ENCODE results near the gene IL11.
A peak's percentile ranks its signal among the peaks of the same experiment; 100 is the strongest.
"Not testable (repeated sequence)": the region's sequence is repeated elsewhere in the genome, so short reads cannot be mapped to it uniquely, and the experiment has no call there.

The IL11 gene

DNA sequence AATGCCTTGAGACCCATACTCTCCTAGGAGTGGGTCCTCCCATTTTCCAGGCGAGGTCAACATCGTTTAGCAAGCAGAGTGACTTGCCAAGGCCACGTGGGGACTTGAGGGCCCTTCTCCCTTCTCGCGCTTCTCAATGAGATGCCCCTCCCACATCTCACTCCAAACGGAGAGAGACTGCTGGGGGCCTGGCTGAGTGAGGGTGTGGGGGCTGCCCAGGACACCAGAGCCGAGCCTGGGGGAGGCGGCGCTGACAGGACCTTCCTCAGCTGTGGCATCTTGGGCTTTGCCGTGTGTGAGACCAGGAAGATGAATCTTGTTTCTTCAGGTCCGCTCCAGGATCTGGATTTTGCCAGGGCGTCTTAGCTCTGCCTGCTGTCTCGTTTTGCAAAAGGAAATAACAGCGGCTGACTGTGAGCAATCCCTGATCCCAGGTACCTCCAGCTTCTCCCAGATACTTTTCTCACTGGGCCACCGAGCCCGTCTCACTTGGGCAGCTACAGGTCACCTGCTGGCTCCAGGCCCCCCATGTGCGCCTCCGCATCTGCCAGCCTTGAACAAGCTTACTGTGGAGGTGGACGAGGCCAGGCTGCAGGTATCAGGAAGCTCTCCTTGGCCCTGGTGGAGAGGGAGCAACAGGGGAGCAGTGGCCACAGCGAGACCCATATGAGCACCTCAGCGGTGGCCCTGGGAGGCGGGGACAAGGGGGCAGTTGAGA, 21.8 kb downstream of the IL11 start:
- DNase-seq, result no peak

DNA sequence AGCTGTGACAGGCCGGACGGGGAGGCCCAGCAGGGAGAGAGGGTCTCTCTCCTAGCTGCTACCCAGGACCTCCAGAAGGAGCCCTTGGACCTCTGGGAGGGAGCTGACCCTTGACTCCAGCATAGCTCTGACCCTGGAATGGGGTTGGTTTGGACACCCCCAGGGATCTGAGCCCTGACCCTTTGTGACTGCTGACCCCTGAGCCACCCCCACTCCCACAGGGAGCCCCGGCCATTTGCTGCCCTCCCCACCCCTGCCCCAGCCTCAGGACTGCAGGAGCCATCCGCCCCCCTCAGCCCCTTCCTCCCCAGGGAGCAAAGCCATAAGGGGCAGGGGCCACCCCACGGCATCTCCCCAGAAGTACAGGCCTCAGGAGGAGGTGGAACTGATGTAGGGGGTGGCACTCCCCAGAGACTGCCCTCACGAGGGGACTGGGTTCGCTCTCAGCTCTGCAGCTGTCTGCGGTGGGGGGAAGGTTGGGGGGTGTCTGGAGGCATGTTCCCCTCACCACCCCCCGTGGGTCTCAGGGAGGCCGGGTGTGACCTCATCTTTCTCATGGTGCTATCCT, 22.7 kb downstream of the IL11 start:
- no peak for DNase-seq

DNA sequence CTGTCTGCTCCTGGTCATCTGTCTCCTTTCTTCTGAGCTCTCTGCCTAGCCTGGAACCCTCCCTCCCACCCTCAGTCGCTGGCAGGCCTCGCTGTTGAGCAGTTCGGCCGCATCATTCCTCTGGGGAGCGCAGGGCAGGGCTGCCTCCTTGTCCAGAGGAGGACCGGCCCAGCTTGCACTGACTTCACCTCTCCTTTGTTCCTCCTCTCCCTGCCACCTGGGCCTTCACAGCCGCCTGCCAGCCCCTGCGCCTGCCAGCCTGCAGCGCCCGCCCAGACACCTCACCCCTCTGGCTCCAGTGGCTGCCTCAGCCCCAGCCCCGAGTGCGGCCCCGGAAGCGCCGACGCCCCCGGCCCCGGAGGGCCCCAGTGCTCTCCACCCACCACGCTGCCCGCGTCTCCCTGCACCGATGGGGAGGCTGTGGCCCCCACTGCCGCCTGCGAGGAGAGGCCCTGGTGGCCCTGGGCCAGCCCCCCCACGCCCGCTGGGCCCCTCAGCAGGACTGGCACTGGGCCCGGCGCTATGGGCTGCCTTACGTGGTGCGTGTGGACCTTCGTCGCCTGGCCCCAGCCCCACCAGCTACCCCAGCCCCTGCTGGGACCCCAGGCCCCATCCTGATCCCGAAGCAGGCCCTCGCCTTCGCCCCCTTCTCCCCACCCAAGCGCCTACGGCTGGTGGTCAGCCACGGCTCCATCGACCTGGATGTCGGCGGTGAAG, 23.4 kb downstream of the IL11 start:
- DNase-seq, result no peak

DNA sequence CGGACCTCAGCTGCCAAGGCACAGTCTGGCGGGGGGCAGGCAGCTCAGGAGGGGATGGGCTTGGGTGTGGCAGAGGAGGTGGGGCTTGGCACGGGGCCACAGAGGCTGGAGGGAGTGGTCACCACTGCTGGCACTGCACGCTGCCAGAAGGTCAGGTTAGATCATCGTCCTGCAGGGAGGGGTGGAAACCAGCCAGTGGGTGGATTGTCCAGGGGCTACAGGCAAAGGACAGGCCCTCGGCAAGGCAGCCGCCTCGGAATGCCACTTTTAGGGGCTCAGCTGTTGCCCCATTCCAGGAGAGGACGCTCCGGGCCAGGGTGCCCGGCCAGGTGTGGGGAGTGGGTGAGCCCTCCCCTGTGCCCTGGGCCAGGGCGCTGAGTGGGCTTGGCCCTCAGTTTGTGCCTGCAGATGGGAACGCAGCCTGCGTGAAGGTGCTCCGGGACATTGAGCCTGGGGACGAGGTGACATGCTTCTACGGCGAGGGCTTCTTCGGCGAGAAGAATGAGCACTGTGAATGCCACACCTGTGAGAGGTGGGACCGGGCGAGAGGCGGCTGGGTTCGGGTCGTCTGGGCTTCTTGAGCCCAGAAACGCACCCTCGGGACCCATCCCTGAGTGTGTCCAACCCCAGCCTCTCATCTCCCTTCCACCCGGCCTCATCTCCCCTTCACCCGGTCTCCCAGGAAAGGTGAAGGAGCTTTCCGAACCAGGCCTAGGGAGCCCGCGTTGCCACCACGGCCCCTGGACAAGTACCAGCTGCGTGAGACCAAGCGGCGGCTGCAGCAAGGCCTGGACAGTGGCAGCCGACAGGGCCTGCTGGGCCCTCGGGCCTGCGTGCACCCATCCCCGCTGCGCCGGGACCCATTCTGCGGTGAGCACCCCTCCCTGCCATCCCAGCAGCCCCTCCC, 24.2 kb downstream of the IL11 start:
- peak; percentile 20 for DNase-seq

DNA sequence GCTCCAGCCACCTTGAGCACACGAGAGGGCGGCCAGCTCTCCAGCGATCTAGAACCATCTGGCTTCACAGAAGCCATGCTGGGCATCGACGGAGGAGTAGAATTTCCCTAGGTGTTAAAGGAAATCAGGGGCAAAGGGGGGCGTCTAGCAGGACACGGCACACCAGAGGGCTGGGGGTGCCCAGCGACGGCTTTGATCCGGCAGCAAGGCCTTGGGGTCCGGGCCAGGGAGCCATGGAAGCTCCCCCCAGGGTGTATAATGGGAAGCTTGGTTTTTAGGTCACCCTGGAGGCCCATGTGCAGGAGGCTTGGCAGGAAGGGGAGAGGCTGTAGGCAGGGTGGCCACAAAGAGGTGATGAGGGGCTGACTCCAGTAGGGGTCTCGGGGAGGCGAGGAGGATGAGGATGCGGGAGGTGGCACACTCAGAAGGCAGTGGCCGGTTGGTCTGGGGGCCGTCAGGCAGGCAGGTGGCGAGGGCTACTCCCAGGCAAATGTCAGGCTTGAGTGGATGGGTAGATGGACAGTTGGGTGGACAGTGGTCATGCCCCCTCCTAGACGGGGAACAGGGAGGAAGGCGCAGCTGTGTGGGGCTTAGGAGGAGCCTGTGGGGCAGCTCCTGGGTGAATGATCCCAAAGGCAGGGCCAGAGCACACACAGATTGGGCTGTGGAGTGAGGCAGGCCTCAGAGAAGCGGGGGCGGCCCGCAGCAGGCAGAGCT, 25.0 kb downstream of the IL11 start:
- DNase-seq, result no peak

DNA sequence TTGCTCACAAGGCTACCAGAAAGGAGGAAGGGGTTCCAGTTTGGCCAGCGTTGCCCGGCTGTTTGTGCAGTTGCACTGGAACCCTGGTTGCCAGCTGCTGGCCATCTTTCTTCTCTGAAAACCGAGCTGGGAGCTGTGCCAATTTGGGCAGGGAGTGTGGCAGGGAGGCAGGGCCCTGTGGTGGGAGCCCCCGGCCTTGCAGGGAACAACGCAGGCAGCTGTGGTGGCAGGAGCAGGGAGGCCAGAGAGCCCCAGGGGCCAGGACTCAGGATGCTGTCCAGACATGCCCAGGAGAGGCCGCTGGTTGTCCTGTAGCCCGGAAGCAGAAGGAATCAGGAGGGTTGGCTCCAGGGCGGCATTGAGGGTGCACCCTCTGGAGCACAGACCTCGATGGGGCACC, 25.8 kb downstream of the IL11 start:
- DNase-seq, result peak; percentile 18

DNA sequence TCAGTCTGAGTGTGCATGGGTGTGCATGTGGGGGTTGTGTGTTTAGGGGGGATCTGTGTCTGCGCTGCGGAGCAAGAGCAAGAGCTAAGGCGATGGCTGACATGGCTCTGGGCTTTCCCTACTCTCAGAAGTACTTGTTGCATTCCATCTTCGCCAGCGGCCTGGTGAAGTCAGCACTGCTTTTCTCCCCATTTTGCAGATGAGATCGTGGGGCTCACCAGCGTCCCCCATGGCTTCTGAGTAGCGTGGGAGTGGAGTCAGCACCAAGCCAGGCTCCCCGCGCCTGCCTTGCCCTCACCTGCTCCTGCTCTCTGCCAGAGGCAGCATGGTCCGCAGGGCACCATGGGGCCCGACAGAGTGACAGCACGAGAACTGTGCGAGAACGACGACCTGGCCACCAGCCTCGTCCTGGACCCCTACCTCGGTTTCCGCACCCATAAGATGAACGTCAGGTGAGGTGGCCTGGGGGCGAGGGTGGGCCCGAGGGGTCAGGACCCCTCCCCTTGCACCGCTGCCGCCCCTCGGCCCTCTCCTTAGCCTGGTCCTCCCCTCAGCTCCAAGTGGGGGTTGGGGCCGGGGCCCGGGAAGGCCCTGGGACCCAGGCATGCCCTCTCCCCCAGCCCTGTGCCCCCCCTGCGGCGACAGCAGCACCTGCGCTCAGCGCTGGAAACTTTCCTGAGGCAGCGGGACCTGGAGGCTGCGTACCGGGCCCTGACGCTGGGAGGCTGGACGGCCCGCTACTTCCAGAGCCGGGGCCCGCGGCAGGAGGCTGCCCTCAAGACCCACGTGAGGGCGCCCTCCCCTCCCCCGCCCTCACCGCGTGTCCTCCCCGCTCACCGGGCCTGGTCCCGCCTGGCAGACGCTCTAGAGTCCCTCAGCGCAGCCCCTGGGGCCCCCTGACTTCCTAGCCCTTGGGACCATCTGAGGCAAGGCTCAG, 28.4 kb downstream of the IL11 start:
- no peak for DNase-seq

DNA sequence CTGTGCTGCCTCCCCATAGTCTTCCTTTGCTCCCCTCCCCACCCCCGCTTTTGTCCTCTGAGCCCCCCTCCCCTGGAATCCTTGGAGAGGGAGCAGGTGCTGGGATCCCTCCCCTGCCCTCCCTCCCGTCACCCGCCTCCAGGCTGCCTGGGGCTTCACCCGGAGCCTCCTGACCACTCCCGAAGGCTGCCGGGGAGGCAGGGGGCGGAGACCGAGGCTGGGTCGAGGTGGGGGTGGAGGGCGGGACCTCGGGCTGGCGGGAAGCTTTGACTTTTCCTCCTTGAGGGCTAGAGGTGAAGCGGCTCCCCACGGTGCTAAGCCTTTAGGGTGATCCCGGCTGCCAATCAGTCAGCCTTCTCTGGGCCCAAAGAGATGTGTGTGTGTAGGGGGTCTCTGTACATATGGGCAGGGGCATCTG, 29.1 kb downstream of the IL11 start:
- DNase-seq, result no peak

DNA sequence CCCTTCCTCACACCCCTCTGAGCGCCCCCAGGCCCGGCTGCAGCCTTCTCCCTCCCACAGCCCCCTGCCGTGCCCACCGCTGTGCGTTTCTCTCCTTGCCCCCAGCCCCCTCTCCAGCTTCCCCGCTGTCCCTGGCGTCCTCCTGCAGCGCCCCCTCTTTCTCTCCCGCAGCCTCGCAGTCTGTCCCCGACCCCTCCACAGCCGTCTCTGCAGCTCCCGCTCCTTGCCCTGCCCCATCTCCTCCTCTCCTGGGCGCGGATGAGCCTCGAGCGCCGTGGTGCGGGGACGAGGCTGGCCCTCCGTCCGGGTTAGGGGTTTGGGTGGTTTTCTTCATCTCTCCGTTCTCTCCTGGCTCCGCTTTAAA, 29.5 kb downstream of the IL11 start:
- no peak for DNase-seq

DNA sequence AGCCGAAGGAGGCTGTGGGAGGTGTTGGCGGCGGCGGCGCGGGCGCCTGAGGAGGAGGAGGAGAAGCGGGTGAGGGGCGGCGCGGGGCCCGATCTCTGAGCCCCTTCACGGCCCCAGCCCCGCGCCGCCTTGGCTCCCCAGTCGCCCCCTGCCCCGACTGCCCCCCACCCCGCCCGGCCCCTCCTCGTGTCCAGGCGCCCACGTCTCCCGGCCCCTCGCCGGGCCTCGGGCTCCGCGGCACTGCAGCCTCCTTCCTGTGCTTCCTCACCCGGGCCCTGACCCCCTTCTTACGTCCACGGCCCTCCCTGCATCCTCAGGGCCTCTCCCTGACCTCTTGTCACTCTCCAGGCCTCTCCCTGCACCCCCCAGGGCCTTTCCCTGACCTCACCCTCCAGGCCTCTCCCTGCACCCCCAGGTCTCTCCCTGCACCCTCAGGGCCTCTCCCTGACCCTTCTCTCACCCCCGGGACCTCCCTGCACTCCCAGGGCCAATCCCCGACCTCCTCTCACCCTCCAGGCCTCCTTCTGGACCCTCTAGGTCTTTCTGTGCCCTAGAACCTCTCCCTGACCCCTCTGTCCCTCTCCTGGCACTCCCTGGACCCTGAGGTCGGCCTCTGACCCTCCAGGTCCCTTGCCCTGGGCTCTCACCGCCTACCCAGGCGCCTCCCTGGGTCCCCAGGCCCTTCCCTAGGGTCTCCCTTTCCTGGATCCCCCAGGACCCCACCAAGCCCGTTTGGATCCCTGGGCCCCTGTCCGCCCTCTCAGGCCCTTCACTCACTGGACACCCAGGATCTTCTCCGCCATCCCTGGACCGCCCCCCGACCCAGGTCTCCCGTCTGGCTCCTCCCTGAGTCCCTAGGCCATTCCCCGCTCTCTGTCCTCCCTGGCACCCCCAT, 30.1 kb downstream of the IL11 start:
- DNase-seq, result no peak

DNA sequence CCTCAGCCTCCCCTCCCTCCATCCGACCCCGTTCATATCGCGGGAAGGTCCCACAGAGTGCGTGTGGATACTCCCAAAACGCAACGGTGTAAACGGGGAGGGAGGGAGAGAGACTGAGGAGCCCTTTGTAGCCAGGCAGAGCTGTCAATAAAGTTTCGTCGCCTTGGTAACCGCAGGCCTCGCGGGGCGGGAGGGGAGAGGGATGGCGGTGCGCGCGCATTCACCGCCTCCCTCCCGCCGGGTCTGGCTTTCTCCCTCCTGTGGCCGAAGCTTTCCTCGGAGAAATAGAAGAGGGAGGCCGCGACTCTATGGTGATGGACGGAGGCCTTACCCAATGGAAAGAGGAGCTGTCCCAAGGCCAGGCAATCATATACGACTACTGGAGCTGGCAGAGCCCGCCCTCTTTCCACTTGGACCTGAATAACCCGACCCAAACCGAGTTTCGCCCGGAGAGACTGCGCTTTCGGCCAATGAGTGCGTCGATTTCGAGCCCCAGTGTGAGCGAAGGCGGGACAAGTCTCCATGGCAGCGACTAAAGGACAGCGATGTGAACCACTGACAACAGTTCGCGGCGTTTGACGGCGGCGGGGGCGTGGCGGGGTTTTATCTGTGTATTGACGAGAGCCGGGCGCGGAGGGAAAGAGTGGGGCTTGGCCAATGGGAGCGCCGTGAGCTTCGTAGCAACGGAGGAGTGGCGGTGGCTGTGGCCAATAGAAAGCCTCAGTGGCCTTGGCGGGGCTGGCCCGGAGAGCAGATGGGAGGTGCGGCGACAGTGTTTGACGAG, 31.0 kb downstream of the IL11 start, which contains the start of gene KMT5C:
Gene KMT5C (plus strand): TSS at position 772 of the 784 bp plus-strand sequence. CDS start 2,061 bp downstream, outside the sequence.
- DNase-seq, result peak; percentile 100

DNA sequence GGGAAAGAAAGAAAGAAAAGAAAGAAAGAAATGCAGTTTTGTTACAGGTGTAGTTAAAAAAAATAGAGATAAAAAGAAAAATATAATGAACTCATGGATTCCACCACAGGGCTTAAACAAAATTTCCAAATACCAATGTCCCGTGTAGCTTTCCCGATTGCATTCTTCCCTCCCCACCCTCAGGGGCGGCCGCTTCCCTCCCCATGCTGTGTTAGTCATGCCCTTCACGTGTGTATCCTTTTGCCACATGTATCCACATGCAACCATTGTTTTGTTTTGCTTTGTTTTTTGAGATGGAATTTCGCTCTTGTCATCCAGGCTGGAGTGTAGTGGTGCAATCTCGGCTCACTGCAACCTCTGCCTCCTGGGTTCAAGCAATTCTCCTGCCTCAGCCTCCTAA, 34.2 kb downstream of the IL11 start:
- no peak for DNase-seq

DNA sequence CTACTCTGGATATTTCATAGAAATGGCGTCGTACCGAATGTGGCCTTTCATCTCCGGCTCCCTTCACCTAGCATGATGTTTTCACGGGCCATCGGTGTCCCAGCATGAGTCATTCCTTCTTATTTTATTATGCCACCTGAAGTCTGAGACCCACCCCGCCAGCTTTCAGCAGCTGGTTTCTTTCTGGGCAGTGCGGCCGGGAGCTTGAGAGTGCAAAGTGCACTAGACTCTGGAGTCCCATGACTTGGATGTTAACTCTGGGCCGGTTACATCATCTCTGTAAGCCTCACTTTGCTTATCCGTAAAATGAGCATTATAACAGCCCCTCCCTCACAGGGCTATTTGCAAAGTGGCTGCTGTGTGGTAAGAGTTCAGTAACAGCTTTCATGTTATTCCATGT, 36.4 kb downstream of the IL11 start:
- DNase-seq, result no peak

DNA sequence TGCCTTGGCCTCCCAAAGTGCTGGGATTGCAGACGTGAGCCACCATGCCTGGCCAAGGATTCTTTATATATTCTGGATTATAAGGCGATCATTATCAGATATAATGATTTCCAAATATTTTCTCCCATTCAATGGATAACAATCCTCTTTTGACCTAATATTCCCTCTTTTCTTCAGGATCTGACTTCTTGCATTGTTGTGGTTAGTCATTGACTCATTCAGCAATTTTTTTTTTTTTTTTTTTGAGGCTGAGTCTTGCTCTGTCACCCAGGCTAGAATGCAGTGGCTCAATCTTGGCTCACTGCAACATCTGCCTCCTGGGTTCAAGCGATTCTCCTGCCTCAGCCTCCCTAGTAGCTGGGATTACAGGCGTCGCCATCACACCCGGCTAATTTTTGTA, 40.5 kb downstream of the IL11 start:
- DNase-seq, result not testable (repeated sequence)

DNA sequence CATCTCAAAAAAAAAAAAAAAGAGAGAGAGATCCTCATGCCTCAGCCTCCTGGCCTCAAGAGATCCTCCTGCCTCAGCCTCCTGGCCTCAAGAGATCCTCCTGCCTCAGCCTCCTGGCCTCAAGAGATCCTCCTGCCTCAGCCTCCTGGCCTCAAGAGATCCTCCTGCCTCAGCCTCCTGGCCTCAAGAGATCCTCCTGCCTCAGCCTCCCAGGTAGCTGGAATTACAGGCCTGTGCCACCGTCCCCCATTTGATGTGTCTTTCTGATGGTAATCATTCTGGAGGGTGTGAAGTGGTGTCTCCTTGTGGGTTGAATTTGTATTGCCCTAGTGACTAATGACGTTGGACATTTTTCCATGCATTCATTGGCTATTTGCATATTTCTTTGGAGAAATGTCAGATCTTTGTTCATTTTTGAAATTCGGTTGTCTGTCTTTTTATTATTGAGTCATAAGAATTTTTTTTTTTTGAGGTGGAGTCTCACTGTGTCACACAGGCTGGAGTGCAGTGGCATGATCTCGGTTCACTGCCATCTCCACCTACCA, 41.4 kb downstream of the IL11 start:
- not testable (repeated sequence) for DNase-seq

DNA sequence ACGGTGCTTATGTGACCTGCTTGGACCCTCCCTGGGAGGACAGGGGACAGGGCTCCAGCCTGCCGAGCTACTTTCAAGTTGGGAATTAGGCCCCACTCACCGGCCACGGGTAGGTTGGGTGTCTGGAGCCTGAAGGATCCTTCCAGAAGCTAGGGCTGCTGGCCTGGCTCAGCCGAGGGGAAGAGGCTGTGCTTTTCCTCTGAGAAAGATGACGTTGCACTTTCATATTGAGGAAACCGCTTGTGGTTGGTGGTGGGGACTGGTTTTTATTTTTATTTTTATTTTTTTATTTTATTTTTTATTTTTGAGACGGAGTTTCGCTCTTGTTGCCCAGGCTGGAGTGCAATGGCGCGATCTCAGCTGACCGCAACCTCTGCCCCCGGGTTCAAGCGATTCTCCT, 45.1 kb downstream of the IL11 start, which contains the start of gene TMEM150B:
Gene TMEM150B (minus strand): TSS at position 170 of the 400 bp plus-strand sequence. CDS start 4,305 bp downstream, outside the sequence.
- no peak for DNase-seq

DNA sequence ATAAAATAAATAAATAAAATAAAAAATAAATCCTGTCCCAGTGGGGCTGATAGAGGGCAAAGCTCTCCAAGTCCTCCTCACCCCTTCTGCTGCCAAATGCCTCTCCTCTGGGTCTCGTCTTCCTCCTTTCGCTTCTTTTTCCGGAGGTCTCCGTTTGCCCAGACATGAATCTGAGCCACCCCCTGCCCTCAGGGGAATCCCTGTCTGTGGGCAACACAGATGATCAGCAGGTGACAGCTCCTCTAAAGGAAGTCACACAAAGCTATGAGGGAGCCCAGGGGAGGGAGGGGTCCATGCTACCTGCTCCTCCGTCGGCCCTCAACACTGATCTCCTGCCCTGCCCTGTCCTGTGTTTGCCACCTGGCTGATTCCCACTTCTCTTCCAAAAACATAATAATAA, 45.6 kb downstream of the IL11 start:
- no peak for DNase-seq

DNA sequence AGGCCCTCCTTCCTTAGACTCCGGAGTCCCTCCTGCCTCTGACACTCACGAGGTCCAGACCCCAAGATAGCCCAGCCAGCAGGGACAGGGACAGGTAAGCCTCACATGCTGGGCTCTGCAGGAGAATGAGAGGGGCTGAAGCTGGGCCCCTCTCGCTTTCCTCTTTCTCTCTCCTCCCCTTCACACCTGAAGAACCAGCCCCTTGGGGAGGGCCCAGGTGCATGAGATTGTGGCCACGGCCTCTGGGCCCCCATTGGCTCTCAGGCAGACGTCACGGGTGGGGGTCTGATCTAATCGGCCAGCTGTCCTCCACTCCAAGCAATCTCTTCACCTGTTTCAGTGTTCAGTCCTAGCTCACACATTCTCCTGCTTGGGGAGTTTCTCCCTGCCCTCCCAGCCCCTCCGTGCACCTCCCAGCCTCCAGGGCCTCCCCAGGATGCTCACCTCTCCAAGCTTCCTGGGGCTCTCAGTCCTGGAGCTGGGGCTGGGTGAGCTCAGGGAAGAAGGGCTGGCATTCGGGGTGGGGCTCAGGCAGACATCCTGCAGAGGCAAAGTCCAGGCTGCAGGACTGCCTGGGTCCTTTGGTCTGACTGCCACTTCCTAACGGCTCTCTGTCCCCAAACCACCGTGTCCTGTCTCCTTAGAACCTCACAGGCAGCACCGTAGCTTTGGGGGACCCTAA, 47.9 kb downstream of the IL11 start:
- DNase-seq, result no peak

Measured in DMS 273 treated with DMSO at 0.1 percent for 48 hours (cell line).